GOT3 (cell line): Measurements from ENCODE around the gene VAT1L.
"Not testable (repeated sequence)": the region's sequence is repeated elsewhere in the genome, so short reads cannot be mapped to it uniquely, and the experiment has no call there.

Source experiments
- DNase-seq: peaks from one replicate; lab custom pipeline; 2025; ENCODE audit warnings: mixed read lengths; lab: John Stamatoyannopoulos, UW

VAT1L gene

DNA sequence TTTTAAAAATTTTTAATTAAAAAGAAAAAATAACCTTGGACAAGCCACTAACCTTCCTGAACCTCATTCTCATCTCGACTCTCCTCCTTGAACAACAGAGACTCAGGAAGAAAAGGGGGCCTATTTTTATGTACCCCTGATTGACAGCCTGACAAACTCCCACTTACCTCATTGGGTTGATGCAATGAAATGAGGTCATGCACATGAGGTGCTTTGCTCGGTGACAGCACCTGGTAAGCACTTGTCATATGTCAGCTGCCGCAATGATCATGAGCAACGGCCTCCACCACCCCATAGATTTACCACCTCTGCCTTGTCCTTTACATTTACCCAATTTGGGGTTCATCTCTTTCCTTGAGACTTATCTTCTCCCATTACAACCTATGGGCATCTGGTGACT lies 167.9 kb downstream of the VAT1L start:
- DNase-seq, result no peak

DNA sequence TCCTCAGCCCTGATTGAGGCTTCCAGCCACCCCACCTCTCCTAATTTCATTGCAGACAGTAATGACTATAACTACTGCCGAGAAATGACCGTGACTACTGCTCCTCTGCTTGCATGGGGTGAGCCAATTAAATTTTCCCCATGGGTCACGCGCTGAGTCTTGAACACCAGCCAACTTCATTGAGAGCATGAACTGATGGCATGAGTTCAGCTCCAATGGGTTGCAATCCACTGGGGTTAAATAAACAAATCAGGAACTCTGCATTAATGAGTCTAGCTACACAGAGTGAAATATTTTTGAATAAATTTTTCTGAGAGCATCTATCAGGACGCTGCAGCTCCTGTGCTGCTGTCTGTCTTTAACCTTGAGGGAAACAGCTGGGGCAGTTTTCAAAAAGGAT lies 172.4 kb downstream of the VAT1L start:
- no peak for DNase-seq

DNA sequence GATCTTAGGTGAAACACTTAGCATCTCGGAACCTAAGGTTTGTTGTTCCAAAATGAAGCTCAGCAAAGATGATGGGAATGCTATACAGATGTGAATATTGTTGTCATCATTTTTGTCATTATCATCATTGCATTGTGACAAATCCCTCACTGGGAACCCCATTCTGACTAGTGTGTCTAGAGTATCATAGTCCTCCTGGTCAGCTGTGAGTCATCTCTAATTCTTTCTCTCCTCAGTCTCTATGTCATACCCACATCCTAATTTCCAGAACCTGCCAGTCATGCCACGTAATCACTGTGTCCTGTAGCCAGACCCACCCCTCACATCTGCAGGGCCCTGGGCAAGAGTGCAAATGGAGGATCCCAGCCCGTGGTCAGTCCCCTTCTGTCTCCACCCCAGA lies 173.4 kb downstream of the VAT1L start:
- DNase-seq, result no peak

DNA sequence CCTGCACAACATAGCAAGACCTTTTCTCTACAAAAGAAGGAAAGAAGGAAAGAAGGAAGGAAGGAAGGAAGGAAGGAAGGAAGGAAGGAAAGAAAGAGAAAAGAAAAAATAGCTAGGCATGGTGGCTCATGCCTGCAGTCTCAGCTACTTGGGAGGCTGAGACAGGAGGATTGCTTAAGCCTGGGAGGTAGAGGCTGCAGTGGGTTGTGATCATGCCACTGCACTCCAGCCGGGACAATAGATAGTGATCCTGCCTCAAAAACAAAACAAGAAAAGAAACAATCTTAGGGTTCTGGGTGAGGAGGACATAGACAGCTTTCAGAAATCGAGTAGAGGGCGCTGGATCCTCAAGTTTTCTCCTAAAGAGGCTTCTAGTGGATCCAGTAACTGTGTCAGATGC lies 174.3 kb downstream of the VAT1L start:
- no peak for DNase-seq

DNA sequence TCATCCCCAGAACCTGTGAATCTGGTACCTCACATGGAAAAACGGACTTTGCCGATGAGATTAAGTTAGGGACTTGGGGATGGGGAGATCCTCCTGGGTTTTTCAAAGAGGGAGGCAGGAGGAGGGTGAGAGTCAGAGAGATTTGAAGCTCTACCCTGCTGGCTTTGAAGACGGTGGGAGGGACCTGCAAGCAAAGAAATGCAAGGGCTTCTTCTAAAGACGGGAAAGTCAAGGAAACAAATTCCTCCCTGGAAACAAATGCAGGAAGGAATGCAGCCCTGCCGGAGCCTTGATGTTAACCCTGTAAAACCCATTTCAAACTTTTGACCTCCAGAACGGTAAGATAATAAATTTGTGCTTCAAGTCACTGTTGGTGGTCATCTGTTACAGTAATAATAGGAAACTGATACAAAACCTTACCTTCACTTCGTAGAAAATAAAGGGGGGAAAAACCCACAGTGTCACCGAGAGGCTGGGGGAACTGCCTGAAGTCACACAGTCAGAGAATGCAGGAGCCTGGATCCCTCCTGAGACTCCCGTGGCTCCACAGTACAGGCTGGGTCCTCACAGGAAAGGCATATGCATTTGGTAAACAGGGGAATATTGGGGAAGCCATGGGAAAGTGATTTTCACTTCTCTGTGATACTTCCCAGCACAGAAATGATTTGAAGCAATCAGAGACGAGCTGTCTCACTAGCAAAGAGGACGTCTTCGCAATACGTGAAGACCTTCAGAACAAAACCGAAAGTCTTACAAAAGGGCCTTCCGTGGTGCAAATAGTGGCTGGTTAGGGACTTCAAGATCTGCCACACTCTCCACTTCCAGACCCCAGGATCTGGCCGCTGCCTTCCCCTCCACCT lies 175.1 kb downstream of the VAT1L start:
- no peak for DNase-seq

DNA sequence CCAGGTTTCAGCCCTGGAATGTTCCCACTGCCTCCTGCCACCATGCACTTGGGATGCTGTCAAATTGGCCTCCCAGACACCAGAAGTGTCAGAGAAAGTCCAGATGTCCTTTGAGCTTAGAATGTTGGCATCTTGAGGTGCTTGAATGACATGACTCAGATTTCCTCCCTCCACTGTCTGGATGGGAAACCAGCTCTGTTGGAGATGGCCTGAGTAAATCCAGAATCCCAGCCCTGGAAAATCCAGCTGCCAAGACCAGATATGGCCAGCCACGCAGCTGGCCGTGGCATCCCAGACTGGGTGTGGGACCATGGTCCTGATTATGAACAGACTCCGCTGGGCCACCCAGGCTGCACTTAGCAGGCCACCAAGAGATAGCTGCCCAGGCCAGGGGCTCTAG lies 177.0 kb downstream of the VAT1L start:
- DNase-seq, result no peak

DNA sequence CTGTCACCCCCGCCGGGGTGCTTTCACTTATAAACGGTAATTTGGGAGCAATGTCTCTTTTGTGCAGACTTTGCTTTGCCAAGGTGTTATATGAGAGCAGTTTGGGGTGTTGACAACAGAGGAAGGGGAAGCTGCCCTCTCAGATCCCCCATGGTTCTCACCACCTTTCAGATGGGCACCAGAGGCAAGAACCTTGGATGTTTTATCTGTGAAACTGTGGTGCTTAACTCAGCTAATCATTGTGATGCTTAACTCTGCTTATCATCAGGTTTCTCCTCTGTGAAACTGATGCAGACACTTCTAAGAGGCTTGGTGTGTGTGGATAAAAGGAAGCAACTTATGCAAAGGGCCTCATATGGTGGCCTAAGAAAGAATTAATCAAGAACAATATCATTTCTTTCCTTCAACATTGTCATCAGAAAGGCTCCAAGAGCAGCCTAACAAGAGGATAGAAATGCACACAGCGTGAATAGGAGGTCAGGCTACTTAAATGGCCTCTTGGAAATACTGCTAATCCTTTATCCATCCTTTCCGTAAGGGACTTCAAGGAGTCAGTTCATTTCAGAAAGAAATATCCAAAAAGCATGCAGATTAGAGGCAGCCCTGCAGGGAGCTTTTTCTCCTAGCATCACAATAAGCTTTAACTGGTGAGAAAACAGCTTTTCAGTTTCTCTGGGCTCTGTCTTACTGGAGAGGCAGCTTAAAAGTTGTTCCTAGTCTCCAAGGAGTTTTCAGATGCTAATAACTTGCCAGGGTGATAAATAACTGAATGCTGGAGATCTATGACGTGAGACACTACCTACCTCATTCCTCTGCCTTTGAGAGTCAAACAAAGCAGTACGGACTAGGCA lies 178.9 kb downstream of the VAT1L start:
- DNase-seq, result no peak

DNA sequence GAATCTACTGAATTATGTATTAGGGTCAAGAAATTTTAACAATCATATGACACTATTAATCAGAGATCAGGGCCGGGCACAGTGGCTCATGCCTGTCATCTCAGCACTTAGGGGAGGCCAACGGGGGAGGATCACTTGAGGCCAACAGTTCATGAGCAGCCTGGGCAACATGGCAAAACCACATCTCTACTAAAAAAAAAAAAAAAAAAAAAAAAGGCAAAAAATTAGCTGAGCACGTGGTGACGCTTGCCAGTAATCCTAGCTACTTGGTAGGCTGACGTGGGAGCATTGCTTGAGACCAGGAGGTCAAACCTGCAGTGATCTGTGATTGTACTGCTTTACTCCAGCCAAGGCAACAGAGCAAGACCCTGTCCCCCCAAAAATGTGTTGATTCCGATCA lies 181.5 kb downstream of the VAT1L start:
- no peak for DNase-seq

DNA sequence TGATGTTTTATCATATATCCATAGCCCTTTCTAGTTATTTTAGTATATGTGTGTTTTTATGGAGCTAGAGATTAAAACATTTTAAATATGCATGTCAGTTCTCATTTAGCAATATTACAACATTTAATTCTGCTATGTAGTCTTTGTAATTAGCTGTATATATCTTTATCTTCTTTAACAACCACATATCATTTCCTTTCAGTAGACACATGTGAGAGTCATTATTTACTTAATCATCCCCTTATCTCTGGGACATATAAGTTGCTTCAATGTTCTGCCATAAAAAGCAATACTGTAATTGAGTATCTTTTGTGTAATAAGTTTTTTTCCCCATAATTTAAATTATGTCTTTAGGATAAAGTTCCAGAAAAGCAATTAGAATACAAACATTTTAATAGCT lies 182.0 kb downstream of the VAT1L start:
- DNase-seq, result no peak

DNA sequence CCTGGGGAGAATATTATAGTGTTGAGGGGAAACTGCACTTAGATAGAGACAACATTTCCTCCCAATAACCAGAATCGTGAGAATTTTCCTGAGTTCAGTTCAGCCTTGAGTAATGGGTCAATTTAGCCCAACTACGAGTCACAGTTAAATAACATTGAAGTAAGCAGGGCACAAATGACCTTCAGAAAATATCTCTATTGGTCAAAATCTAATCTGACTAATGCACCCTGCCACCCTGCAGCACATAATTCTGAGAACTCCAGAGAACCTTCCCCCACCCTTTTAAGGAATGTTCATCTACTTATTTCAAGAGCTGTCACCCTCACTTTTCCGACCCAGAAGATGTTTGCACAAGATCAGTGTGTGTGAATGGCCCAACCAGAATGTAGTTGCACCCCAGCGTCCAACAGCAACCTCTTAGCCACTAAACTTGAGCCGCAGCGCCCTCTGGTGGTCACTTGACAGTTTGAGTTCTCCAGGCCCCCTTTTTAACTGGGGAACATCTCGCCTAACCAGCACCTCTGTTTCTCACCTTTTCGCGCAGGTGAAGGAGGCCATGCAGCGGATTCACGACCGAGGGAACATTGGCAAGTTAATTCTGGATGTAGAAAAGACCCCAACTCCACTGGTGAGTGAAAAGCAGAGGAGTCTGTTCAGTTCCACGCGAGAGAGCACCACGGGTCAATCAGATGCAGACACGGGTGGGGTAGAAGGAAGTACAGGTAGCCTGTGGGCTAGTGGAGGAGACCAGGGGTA lies 183.1 kb downstream of the VAT1L start:
- peak; percentile 9 for DNase-seq

DNA sequence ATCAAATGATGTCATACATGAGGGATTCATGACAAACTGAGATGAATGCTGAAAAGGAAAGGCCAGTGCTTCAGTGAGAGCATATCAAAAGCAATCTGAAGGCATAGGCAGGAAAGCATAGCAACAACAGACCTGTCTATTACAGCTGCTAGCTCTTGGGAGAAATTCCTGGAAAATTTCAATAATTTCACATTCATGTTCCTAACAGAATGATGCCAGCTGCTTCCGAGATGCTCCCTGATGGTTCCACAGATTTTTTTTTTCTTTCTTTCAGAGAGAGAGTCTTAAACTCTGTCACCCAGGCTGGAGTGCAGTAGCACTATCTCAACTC lies 183.7 kb downstream of the VAT1L start:
- DNase-seq, result no peak

DNA sequence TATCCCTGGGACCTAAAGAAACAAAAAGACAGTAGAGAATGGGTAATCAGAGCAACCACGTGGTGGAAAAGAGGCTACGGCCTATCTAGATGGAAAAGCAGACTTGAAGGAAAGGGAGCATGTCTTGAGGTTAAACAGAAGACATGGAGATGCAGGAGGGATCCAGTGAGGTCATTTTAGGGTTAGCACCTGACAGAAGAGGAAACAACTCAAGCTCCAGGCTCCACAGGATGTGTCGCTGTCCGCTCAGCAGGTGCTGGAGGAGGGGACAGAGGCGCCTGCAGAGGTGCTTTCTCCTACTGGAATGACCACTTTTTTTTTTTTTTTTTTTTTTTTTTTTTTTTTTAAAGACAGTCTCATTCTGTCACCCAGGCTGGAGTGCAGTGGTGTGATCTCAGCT lies 186.5 kb downstream of the VAT1L start:
- no peak for DNase-seq

DNA sequence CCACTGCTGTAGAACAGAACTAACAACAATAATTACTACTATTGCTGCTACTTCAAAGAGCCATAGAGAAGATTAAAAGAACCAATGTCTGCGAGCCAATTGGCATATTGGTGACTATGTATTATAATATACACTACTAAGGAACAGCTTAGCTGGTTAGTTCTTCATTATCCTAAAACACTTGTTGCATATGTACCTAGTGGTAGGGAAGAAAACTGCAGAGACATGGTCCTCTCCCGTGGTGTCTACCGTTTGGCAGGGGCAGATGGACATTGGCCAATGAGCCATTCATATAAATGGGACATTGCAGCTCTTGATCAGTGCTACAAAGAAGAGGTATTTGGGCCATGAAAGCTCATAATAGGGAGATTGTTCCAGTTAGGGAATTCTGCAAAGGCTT lies 187.6 kb downstream of the VAT1L start:
- no peak for DNase-seq

DNA sequence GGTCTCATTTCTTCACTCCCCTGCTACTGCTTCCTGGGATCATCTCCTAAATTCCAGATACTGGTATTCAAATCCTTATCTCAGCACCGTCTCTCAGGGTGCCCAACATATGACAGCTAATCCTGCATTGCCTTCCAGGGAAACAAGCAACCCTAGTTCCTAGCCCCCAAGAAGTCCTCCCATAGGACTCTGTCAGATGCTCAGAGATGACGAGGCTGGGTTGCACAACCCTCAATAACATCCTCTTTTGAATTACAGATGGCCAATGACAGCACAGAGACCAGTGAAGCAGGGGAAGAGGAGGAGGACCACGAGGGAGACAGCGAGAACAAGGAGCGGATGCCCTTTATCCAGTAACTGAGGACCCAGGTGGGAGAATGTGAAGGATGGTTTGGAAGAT lies 189.0 kb downstream of the VAT1L start:
- no peak for DNase-seq

DNA sequence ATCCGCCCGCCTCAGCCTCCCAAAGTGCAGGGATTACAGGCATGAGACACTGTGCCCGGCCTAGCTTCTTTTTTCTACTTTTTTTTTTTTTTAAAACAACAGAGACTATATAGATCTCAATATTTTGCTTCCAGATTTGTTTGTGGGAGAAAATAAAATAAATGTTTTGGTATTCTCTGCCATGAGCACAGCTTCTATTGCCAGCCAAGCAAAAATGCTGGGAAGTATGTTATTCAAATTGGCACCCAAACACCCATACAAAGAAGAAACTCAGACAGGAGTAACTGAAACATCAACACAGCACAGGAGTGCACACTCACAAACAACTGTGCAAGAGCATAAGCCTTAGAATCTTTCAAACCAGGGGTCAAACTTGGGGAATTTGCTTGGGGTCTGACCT lies 196.7 kb downstream of the VAT1L start:
- no peak for DNase-seq

DNA sequence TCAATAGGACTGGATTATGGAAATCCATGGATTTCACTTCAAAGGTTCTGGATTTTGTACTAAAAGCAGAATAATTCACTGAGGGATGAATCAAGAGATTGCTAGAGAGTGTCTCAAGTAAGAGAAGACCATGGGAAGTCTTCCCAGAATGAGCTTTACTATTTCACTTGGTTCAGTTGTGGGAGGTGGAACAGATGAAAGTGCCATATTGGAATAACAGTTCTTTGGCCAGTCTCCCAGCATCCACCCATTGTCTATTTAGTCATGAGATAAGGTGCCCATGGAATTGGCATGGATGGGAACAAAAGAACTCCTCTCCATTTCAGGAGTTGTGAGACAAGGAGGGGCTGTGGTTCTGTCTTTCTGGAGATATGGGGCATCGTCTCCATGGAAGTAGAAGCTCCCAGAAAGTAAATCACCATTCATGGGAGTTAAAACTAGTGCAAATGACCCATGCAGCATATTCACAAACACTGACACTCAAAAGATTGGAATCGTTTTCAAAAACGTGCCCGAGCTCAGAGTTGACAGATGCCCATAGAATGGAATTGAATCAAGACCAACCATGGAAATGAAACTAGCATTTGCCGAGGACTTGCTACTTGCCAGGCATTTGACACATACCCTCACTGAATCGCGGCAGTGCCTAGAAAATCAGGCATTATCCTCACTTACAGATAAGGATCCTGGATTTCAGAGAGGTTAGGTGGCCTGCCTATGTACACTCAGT lies 197.8 kb downstream of the VAT1L start:
- DNase-seq, result no peak

DNA sequence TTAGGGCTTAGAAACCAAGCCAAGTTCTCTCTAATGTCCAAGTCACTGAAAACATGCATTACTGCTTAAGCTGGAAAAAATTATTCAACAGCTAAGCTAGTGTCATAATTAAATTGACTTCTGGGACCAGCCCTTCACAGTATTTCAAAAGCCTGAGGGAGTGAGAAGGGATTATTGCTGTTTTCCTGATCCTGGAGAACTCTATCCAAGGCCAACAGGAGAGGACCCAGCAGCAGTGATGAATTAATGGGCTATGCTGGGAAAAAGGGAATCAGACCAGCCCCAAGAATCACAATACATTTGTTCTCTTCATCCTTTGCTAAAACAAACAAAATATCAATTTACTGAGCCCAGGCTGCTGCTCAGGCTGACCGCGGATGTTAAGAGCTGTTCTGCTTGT lies 199.4 kb downstream of the VAT1L start:
- DNase-seq, result no peak

DNA sequence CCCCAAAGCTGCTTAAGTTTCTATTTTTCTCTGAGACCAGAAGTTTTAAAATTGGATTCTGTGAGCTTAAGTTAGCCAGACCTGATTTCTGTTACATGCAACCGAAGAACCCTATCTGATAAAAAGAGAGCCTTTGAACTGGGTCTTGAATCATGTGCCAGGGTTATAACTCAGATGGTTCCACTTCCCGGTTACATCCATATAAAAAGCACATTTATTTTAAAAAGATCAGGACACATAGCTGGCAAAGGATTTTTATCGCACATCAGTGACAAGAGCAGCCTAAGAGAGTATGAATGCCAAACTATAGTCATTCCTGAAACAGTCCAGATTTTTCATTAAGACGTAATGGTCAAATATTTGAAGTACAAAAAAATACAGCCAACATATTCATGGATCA lies 201.5 kb downstream of the VAT1L start:
- DNase-seq, result no peak

DNA sequence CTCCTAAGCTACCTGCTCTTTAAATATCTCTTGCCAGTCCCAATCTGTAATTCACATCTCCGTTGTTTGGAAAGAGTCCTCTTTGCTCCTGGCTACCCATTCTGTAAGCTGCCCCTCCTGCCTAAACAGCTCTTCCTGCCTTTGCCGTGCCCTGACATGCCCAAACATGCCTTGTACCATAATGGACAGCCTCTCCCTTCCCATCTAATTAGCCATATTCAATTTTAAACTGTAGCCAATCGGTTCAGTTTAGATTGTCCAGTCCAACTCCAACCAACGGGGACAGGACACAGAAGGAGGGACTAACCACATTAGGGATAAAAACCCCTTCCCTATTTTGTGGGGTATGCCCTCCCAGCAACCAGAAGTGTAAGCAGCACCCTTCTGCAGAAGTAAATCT lies 203.3 kb downstream of the VAT1L start:
- no peak for DNase-seq

DNA sequence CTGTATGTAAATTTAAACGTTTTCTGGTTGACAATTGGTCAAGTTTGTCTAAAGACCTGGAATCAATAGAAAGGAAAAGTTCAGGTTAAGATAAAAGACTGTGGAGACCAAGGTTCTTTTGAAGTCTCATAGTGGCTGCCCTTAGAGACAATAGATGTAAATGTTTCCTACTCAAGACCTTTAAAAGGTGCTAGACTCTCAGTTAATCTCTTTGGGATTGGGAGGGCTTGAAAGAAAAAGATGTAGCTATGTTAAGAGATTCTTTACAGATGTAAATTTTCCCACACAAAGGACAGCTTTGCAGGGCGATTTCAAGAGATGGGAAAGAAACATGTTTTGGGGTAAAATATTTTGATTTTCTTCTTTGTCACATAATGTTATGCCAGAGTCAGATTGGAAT lies 204.0 kb downstream of the VAT1L start:
- not testable (repeated sequence) for DNase-seq

DNA sequence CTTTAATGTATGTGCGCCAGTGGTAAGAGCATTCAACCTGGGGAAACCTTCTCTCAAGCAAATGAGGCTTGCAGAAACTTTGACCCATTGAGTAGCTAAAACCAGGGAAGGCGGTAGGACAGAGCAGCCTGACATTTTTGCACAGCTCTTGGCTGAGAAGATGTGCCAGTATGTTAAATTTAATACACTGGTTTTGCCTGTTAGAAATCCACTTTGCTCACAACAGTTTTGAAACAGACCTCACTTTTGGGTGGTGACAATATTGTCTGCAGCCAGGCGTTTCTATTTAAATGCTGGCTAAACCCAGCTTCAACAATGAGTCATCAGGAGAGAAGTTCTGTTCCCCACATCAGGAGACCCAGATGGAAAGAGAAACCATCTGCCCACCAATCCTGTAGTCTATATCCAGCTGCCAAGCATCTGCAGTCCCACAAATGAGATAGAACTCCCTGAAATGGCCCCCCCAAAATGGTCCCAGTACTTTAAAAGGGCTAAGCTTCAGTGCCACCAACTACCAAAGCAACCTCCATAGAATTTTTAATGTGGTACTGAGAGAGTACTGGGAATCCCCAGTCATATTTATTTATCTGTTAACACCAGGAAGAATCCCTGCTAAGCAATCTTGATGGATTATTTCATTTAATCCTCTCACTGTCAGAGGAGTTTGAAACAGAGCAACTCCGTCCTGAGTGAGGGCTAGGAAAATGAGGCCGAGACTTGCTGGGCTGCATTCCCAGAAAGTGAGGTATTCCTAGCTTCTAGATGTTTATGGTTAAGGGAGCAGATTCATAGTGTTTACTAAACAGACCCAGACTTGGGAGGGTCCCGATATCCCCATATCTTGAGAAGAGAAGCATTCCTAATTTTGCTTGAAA lies 205.0 kb downstream of the VAT1L start:
- no peak for DNase-seq
